IMR-90 (cell line): ENCODE results near the gene PCSK6. TPM values are rescaled to one million over a fixed set of nuclear protein-coding genes. Genes with fewer than 3 reads are reported as not detected.

Experiments
- ATAC-seq: fragments of 200-7000 bp; cut with Tn5 transposase; 2 replicates; pipeline ENCODE4 v1.9.1; 2020; ENCODE audit warnings: low read depth, mild to moderate bottlenecking, moderate library complexity
- BruUV-seq: library from RNA; stranded (reverse); fragments of 400-500 nt; replicated peaks from 2 replicates; lab custom pipeline; 2021; lab: Mats Ljungman, UMichigan
- CTCF ChIA-PET: fragments of 300-600 bp; formaldehyde crosslinking; extraction: SDS; loops from one replicate; lab custom pipeline; 2021; ENCODE audit warnings: antibody characterized with exemption; lab: Yijun Ruan, JAX
- POLR2A ChIA-PET: fragments of 300-600 bp; sonication (Branson Sonifier 250); formaldehyde crosslinking; loops from one replicate; lab custom pipeline; 2022; ENCODE audit warnings: antibody characterized with exemption; ENCODE audit not compliant: unreplicated experiment; lab: Charles Lee
- DNase-seq: peaks from one replicate; pipeline ENCODE4 v3.0.0; 2013
- H2AFZ ChIP-seq: replicated peaks from 2 replicates; pipeline ENCODE3; 2013; ENCODE audit warnings: low read length, mild to moderate bottlenecking; ENCODE audit not compliant: poor library complexity
- H2AK5ac ChIP-seq: 2 replicates; pipeline ENCODE4 v1.6.1; 2013; ENCODE audit warnings: low read depth, low read length, inconsistent platforms
- H2AK9ac ChIP-seq: replicated peaks from 2 replicates; pipeline ENCODE3; 2013; ENCODE audit warnings: mild to moderate bottlenecking, low read depth, low read length, moderate library complexity; ENCODE audit not compliant: poor library complexity
- H2BK120ac ChIP-seq: 2 replicates; pipeline ENCODE4 v1.6.1; 2013; ENCODE audit warnings: low read depth, low read length, inconsistent platforms
- H2BK15ac ChIP-seq: 3 replicates; pipeline ENCODE4 v1.6.1; 2013; ENCODE audit warnings: low read depth, low read length, inconsistent platforms
- H2BK20ac ChIP-seq: 2 replicates; pipeline ENCODE4 v1.6.1; 2013; ENCODE audit warnings: low read depth, mild to moderate bottlenecking, inconsistent platforms, low read length, moderate library complexity
- H2BK5ac ChIP-seq: 2 replicates; pipeline ENCODE4 v1.6.1; 2013; ENCODE audit warnings: mild to moderate bottlenecking, low read depth, low read length, inconsistent platforms; ENCODE audit not compliant: poor library complexity, severe bottlenecking
- H3K14ac ChIP-seq: replicated peaks from 2 replicates; pipeline ENCODE4 v1.6.1; 2013; ENCODE audit warnings: low read depth, low read length, inconsistent platforms
- H3K18ac ChIP-seq: 2 replicates; pipeline ENCODE4 v1.6.1; 2013; ENCODE audit warnings: low read depth, low read length, control low read depth
- H3K23ac ChIP-seq: 2 replicates; pipeline ENCODE4 v1.6.1; 2013; ENCODE audit warnings: low read depth, low read length, inconsistent platforms
- H3K27ac ChIP-seq: 2 replicates; pipeline ENCODE4 v1.5.1; 2013; ENCODE audit warnings: mild to moderate bottlenecking, control low read depth, low read length; ENCODE audit not compliant: insufficient read depth
- H3K27me3 ChIP-seq: 2 replicates; pipeline ENCODE4 v1.6.1; 2013; ENCODE audit warnings: low read length; ENCODE audit not compliant: control insufficient read depth, insufficient read depth
- H3K36me3 ChIP-seq: 2 replicates; pipeline ENCODE4 v1.6.1; 2013; ENCODE audit warnings: low read length, mixed read lengths; ENCODE audit not compliant: control insufficient read depth, insufficient read depth
- H3K4ac ChIP-seq: 2 replicates; pipeline ENCODE4 v1.6.1; 2013; ENCODE audit warnings: low read depth, low read length, inconsistent platforms
- H3K4me1 ChIP-seq: 2 replicates; pipeline ENCODE4 v1.6.1; 2013; ENCODE audit warnings: low read length, mixed read lengths; ENCODE audit not compliant: control insufficient read depth, insufficient read depth
- H3K4me2 ChIP-seq: 2 replicates; pipeline ENCODE4 v1.6.1; 2013; ENCODE audit warnings: low read depth, mild to moderate bottlenecking, control low read depth, low read length, moderate library complexity
- H3K4me3 ChIP-seq: 2 replicates; pipeline ENCODE4 v1.5.1; 2013; ENCODE audit warnings: low read depth, mild to moderate bottlenecking, control low read depth, low read length, moderate library complexity; ENCODE audit not compliant: insufficient read depth
- H3K56ac ChIP-seq: 2 replicates; pipeline ENCODE4 v1.6.1; 2013; ENCODE audit warnings: low read length, inconsistent platforms; ENCODE audit not compliant: insufficient read depth; ENCODE audit errors: extremely low read depth
- H3K79me1 ChIP-seq, 2 experiments: 2 replicates each; pipeline ENCODE4 v1.6.1; 2013; ENCODE audit warnings: low read length in 2 of 2, inconsistent platforms in 1 of 2, low read depth in 1 of 2
- H3K9ac ChIP-seq: 2 replicates; pipeline ENCODE4 v1.6.1; 2013; ENCODE audit warnings: low read depth, low read length, control low read depth
- H3K9me1 ChIP-seq: 2 replicates; pipeline ENCODE4 v1.6.1; 2013; ENCODE audit warnings: low read length, inconsistent platforms; ENCODE audit not compliant: insufficient read depth
- H3K9me3 ChIP-seq: 2 replicates; pipeline ENCODE4 v1.6.1; 2013; ENCODE audit warnings: low read length; ENCODE audit not compliant: control insufficient read depth, insufficient read depth
- H4K20me1 ChIP-seq: 2 replicates; pipeline ENCODE4 v1.6.1; 2013; ENCODE audit warnings: low read length, inconsistent platforms; ENCODE audit not compliant: insufficient read depth
- H4K5ac ChIP-seq: 2 replicates; pipeline ENCODE4 v1.6.1; 2013; ENCODE audit warnings: mild to moderate bottlenecking, low read depth, low read length, control low read depth
- H4K8ac ChIP-seq, 2 experiments: 2 replicates each; pipeline ENCODE4 v1.6.1; 2013; ENCODE audit warnings: low read depth in 2 of 2, low read length in 2 of 2, control low read depth in 1 of 2, inconsistent platforms in 1 of 2
- H4K91ac ChIP-seq: 2 replicates; pipeline ENCODE4 v1.6.1; 2013; ENCODE audit warnings: low read depth, low read length, inconsistent platforms; ENCODE audit not compliant: insufficient read depth
- MAZ ChIP-seq: IDR thresholded peaks from 2 replicates; pipeline ENCODE4 v1.6.1; 2012; ENCODE audit warnings: low read depth, mild to moderate bottlenecking, low read length, improper control_type of control experiment, moderate library complexity, borderline replicate concordance
- POLR2A ChIP-seq: IDR thresholded peaks from 2 replicates; pipeline ENCODE4 v1.6.1; 2012; ENCODE audit warnings: mild to moderate bottlenecking, low read depth, low read length
- RFX5 ChIP-seq: IDR thresholded peaks from 2 replicates; pipeline ENCODE4 v1.8.0; 2012; ENCODE audit warnings: low read depth, mild to moderate bottlenecking, low read length, moderate library complexity
- WGBS, 2 experiments: methylation state at CpG; one replicate each; pipeline versions ENCODE4 v1.1.5 to v1.1.7; 2013; ENCODE audit warnings: missing lambda C conversion rate in 2 of 2; ENCODE audit not compliant: insufficient read length in 1 of 2; ENCODE audit errors: extremely low coverage in 2 of 2; 5-methylcytosine and 5-hydroxymethylcytosine counted together
- dilution Hi-C: fragments of 300-500 bp; cut with HindIII; formaldehyde crosslinking; loops from one replicate; pipeline ENCODE4 v1.14.3; 2018; ENCODE audit warnings: low sequenced_read_pairs; ENCODE audit not compliant: unreplicated experiment
- in situ Hi-C: fragments of 300-500 bp; cut with MboI; formaldehyde crosslinking; loops from 3 replicates; pipeline ENCODE4 v1.14.3; 2019; ENCODE audit warnings: low sequenced_read_pairs, inconsistent platforms, mixed read lengths
- intact Hi-C: fragments of 100-400 bp; cut with micrococcal nuclease; formaldehyde crosslinking; loops from 2 replicates; pipeline ENCODE4 v1.10.0; 2022
- polyA plus RNA-seq, 3 experiments: library from polyadenylated mRNA; depleted of rRNA; stranded (reverse); fragments of >200 nt; gene quantifications; 2 replicates each; pipeline ENCODE4 v1.2.3, GENCODE V29; 2012; ENCODE audit warnings: low replicate concordance in 1 of 3
- total RNA-seq: library from RNA; depleted of rRNA; stranded (reverse); fragments of >200 nt; gene quantifications from 2 replicates; pipeline ENCODE4 v1.2.3, GENCODE V29; 2012
- TF ChIP-seq, protein P1 (sequence below): fragments of 150-350 bp; IDR thresholded peaks from 2 replicates; pipeline ENCODE4 v1.6.1; 2017; ENCODE audit warnings: mild to moderate bottlenecking, antibody characterized with exemption, low read length, low read depth
- TF ChIP-seq, protein P2 (sequence below): fragments of 150-350 bp; IDR thresholded peaks from 2 replicates; pipeline ENCODE4 v1.6.1; 2016; ENCODE audit warnings: low read depth, mild to moderate bottlenecking, low read length, moderate library complexity, borderline replicate concordance

Gene PCSK6
- total and polyA plus RNA-seq, 2 of the 4 experiments (the other 2 are of a cell fraction): not detected

DNA sequence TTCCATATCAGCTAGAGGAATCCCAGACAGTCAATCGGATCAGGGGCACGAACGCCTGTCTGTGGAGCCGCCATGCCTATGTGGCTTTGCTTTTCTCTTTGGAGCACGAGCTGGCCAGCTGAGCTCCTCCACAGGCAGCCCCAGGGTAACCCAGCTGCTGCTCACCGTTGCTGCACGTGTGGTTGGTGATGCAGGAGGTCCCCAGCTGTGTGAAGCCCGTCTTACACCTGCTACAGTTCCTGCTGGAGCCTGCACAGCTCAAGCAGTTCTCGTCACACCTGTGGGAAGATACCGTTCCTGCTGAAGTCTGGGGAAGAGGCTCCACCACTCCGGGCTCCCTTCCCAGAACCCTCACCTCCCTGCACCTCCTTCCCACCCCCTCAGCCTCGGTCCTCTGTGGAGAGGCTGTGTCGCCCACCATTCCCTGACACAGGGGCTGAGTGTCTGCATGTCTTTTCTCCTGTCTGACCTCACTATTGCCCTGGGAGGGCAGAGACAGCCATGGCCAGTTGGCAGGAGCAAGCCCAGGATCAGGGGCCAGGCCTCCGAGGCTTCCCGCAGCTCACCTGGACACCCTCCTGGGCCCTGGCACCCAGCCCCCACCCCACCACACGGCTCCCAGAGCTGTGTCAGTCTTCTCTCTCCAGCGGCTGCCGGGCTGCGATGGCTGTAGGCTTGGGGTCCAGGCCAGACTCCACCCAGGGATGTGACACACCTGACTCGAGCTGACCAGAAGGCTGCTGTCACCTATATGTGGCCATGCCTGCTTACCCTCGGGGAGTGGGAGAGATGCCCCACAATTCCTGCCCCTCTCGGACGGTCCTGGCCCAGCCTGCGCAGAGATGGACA lies 182.2 kb downstream of the PCSK6 start:
- no peak overlapping the region for H2BK5ac ChIP-seq
- H3K27ac ChIP-seq: no peak overlapping the region
- H3K27me3 ChIP-seq: peaks cover 21% of the 10 kb centered on the region
- no peak overlapping the region for H4K5ac ChIP-seq
- POLR2A ChIA-PET: no interaction called here
- H2AK5ac ChIP-seq: no peak overlapping the region
- no peak overlapping the region for H2BK15ac ChIP-seq
- no peak overlapping the region for H3K9ac ChIP-seq
- no peak overlapping the region for H3K23ac ChIP-seq
- no peak overlapping the region for H3K4me2 ChIP-seq
- intact Hi-C loops: no loop called here
- CTCF ChIA-PET: interaction anchor here (1.0 kb wide), 1 partner anchor 10 kb away, joined by 3 read pairs; no protein-coding TSS in a partner anchor
- no peak overlapping the region for H3K4ac ChIP-seq
- H2AK9ac ChIP-seq: no peak overlapping the region
- no peak overlapping the region for H3K18ac ChIP-seq
- dilution Hi-C loops: no loop called here
- no peaks in the 10 kb centered on the region for H3K36me3 ChIP-seq
- H4K91ac ChIP-seq: no peak overlapping the region
- TF ChIP-seq POLR2A (no peak), RFX5 (no peak), MAZ (no peak)
- TF ChIP-seq, protein P1, sequence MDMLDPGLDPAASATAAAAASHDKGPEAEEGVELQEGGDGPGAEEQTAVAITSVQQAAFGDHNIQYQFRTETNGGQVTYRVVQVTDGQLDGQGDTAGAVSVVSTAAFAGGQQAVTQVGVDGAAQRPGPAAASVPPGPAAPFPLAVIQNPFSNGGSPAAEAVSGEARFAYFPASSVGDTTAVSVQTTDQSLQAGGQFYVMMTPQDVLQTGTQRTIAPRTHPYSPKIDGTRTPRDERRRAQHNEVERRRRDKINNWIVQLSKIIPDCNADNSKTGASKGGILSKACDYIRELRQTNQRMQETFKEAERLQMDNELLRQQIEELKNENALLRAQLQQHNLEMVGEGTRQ: no peak
- TF ChIP-seq, protein P2, sequence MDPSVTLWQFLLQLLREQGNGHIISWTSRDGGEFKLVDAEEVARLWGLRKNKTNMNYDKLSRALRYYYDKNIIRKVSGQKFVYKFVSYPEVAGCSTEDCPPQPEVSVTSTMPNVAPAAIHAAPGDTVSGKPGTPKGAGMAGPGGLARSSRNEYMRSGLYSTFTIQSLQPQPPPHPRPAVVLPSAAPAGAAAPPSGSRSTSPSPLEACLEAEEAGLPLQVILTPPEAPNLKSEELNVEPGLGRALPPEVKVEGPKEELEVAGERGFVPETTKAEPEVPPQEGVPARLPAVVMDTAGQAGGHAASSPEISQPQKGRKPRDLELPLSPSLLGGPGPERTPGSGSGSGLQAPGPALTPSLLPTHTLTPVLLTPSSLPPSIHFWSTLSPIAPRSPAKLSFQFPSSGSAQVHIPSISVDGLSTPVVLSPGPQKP: no peak
- H3K9me3 ChIP-seq: no peaks in the 10 kb centered on the region
- no peaks in the 10 kb centered on the region for H3K4me1 ChIP-seq
- H4K20me1 ChIP-seq: no peaks in the 10 kb centered on the region
- no peak overlapping the region for H3K4me3 ChIP-seq
- no peak overlapping the region for H2BK20ac ChIP-seq
- H3K9me1 ChIP-seq: no peaks in the 10 kb centered on the region
- H3K79me1 ChIP-seq: no peaks in the 10 kb centered on the region
- no peak for DNase-seq
- H3K56ac ChIP-seq: no peak overlapping the region
- no peak overlapping the region for H4K8ac ChIP-seq
- BruUV-seq: no TSS peak
- H2BK120ac ChIP-seq: no peak overlapping the region
- ATAC-seq: no peak
- in situ Hi-C loops: no loop called here
- 71% methylated on average over 8 of the region's 24 CpGs; no CpG with 5 or more reads in 1 of the 2 experiments for WGBS, 2 experiments
- peak overlapping the region; percentile 58 for H2AFZ ChIP-seq
- H3K14ac ChIP-seq: no peak overlapping the region
